Common myeloid progenitor, CD34-positive (primary cell): Measurements from ENCODE around the gene ZNF598. TPM values are rescaled to one million over a fixed set of nuclear protein-coding genes. Genes with fewer than 3 reads are reported as not detected.

Experiments used
- CTCF ChIA-PET: fragments of 350-600 bp; sonication (Branson Sonifier 250); formaldehyde crosslinking; loops from one replicate; lab custom pipeline; 2021; ENCODE audit warnings: antibody characterized with exemption; lab: Charles Lee
- POLR2A ChIA-PET: fragments of 350-600 bp; sonication (Branson Sonifier 250); formaldehyde crosslinking; loops from one replicate; lab custom pipeline; 2021; ENCODE audit warnings: antibody characterized with exemption; lab: Charles Lee
- DNase-seq, 3 donors: peaks; one replicate each; pipeline versions ENCODE4 v3.0.0 to v3.0.0-alpha.2; 2013
- H3K27ac ChIP-seq, 2 experiments: 1 replicate in 1 of 2; 2 replicates in 1 of 2; pipeline ENCODE4 v1.7.0; 2013; ENCODE audit warnings: inconsistent platforms in 2 of 2, low read length in 2 of 2, mild to moderate bottlenecking in 2 of 2, low read depth in 1 of 2, moderate library complexity in 1 of 2; ENCODE audit not compliant: severe bottlenecking in 2 of 2, insufficient read depth in 1 of 2, poor library complexity in 1 of 2
- H3K27me3 ChIP-seq, 5 experiments: replicated peaks in 2 of 5; 1 replicate in 3 of 5; 2 replicates in 2 of 5; pipeline versions ENCODE4 v1.6.1 to v1.7.0; 2013; ENCODE audit warnings: low read length in 4 of 5, mild to moderate bottlenecking in 2 of 5, moderate library complexity in 2 of 5, inconsistent platforms in 1 of 5; ENCODE audit not compliant: insufficient read depth in 5 of 5, control insufficient read depth in 4 of 5
- H3K36me3 ChIP-seq, 4 experiments: 1 replicate in 2 of 4; 2 replicates in 2 of 4; pipeline versions ENCODE4 v1.6.1 to v1.7.0; 2013; ENCODE audit warnings: low read length in 3 of 4, control low read depth in 1 of 4, mild to moderate bottlenecking in 1 of 4; ENCODE audit not compliant: control insufficient read depth in 4 of 4, insufficient read depth in 4 of 4
- H3K4me1 ChIP-seq, 4 experiments: 1 replicate in 3 of 4; 2 replicates in 1 of 4; pipeline versions ENCODE4 v1.6.1 to v1.7.1; 2013; ENCODE audit warnings: low read length in 3 of 4, mild to moderate bottlenecking in 3 of 4, control low read depth in 1 of 4, inconsistent platforms in 1 of 4, moderate library complexity in 1 of 4; ENCODE audit not compliant: control insufficient read depth in 4 of 4, insufficient read depth in 4 of 4; ENCODE audit errors: control extremely low read depth in 1 of 4
- H3K4me3 ChIP-seq, 7 experiments: 1 replicate in 4 of 7; 2 replicates in 3 of 7; pipeline versions ENCODE4 v1.5.1 to v1.7.0; 2013; ENCODE audit warnings: mild to moderate bottlenecking in 7 of 7, low read length in 6 of 7, moderate library complexity in 6 of 7, inconsistent platforms in 2 of 7, low read depth in 2 of 7, control low read depth in 1 of 7; ENCODE audit not compliant: insufficient read depth in 4 of 7, control insufficient read depth in 1 of 7; ENCODE audit errors: extremely low read depth in 1 of 7
- H3K9me3 ChIP-seq, 5 experiments: 1 replicate in 4 of 5; 2 replicates in 1 of 5; pipeline versions ENCODE4 v1.6.1 to v1.7.1; 2013; ENCODE audit warnings: low read length in 4 of 5, mild to moderate bottlenecking in 2 of 5, inconsistent platforms in 1 of 5, low read depth in 1 of 5, moderate library complexity in 1 of 5; ENCODE audit not compliant: control insufficient read depth in 4 of 5, insufficient read depth in 2 of 5; ENCODE audit errors: control extremely low read depth in 1 of 5
- WGBS: methylation state at CpG from one replicate; pipeline ENCODE4 v1.1.5; 2013; ENCODE audit not compliant: insufficient coverage; 5-methylcytosine and 5-hydroxymethylcytosine counted together
- polyA plus RNA-seq: library from polyadenylated mRNA; unstranded; fragments of 120-200 nt; gene quantifications from one replicate; pipeline ENCODE4 v1.2.1, GENCODE V29; 2013

Gene ZNF598
- polyA plus RNA-seq, result 32.9 TPM

GRCh38 chr16:2009791-2010510 lies at the start of gene ZNF598:
Gene ZNF598 (minus strand): TSS chr16:2009821.
- DNase-seq, result peak; percentile 85 to 88 (median 87)
- Histone ChIP-seq H3K27ac (peak within 1 kb of the TSS; percentile 72 to 91), H3K36me3 (peaks cover 0 to 21% (median under 1%) of the 10 kb centered on the region in 4 experiments), H3K27me3 (no peaks in the 10 kb centered on the region), H3K4me1 (peaks cover 7 to 53% (median 49%) of the 10 kb centered on the region in 4 experiments), H3K4me3 (peak within 1 kb of the TSS; percentile 47 to 91 (median 84)), H3K9me3 (no peaks in the 10 kb centered on the region)
- WGBS, result 3% methylated on average over 52 of the region's 52 CpGs
- ChIA-PET CTCF (no interaction called here), POLR2A (interaction anchor here (0.9 kb wide), 1 partner anchor 45 kb away, joined by 4 read pairs; the partner anchor contains the start of gene RPS2)

- H3K4me3 ChIP-seq, result no peak overlapping the region
- no peak overlapping the region for H3K27ac ChIP-seq
- DNase-seq, result no peak
- no peaks in the 10 kb centered on the region for H3K4me1 ChIP-seq
- H3K27me3 ChIP-seq, result no peaks in the 10 kb centered on the region
- ChIA-PET POLR2A (no interaction called here), CTCF (interaction anchor here (1.2 kb wide), 2 partner anchors 11 to 54 kb away, joined by 3 to 4 read pairs; partner anchors contain the start of genes NTHL1 and TSC2)
- 100% methylated on average over 1 of the region's 10 CpGs for WGBS
- peaks cover 15 to 66% (median 45%) of the 10 kb centered on the region in 4 experiments for H3K36me3 ChIP-seq
- no peaks in the 10 kb centered on the region for H3K9me3 ChIP-seq
Measured at GRCh38 chr16:2058872-2059271, 49.3 kb upstream of the ZNF598 start.

- Histone ChIP-seq H3K27ac (no peak overlapping the region), H3K4me3 (no peak overlapping the region), H3K4me1 (no peaks in the 10 kb centered on the region), H3K27me3 (no peaks in the 10 kb centered on the region), H3K9me3 (no peaks in the 10 kb centered on the region), H3K36me3 (peaks cover 17 to 66% (median 42%) of the 10 kb centered on the region in 4 experiments)
- ChIA-PET CTCF (interaction anchor here (1.2 kb wide), 1 partner anchor 53 kb away, joined by 4 read pairs; no protein-coding TSS in a partner anchor), POLR2A (no interaction called here)
- WGBS, result 93% methylated on average over 13 of the region's 13 CpGs
- DNase-seq, result no peak
Measured at GRCh38 chr16:2058420-2058819, 48.8 kb upstream of the ZNF598 start.

- Histone ChIP-seq H3K36me3 (peaks cover 17 to 67% (median 46%) of the 10 kb centered on the region in 4 experiments), H3K27ac (no peak overlapping the region), H3K27me3 (no peaks in the 10 kb centered on the region), H3K4me3 (no peak overlapping the region), H3K4me1 (no peaks in the 10 kb centered on the region), H3K9me3 (no peaks in the 10 kb centered on the region)
- CTCF ChIA-PET, result interaction anchor here (1.1 to 2.0 kb wide), 5 partner anchors 22 to 54 kb away, joined by 3 to 5 read pairs (median 5); no protein-coding TSS in a partner anchor
- POLR2A ChIA-PET, result interaction anchor here (0.9 to 1.5 kb wide), 2 partner anchors 10 to 181 kb away, joined by 3 to 4 read pairs; partner anchors contain the start of genes NTHL1 and TSC2
- 96% methylated on average over 7 of the region's 10 CpGs for WGBS
- no peak for DNase-seq
Measured at GRCh38 chr16:2057438-2057837, 47.8 kb upstream of the ZNF598 start.

- Histone ChIP-seq H3K4me3 (no peak overlapping the region), H3K4me1 (no peaks in the 10 kb centered on the region), H3K9me3 (no peaks in the 10 kb centered on the region), H3K27ac (no peak overlapping the region), H3K27me3 (no peaks in the 10 kb centered on the region), H3K36me3 (peaks cover 15 to 67% (median 48%) of the 10 kb centered on the region in 4 experiments)
- DNase-seq, result peak in 1 of 3 donors; percentile 14
- ChIA-PET CTCF (interaction anchor here (1.1 to 2.0 kb wide), 6 partner anchors 15 to 53 kb away, joined by 3 to 5 read pairs (median 5); no protein-coding TSS in a partner anchor), POLR2A (interaction anchor here (0.9 to 1.5 kb wide), 2 partner anchors 9 to 182 kb away, joined by 3 to 4 read pairs; partner anchors contain the start of genes NTHL1 and TSC2)
- WGBS, result 97% methylated on average over 14 of the region's 19 CpGs
Measured at GRCh38 chr16:2056681-2057407, 47.2 kb upstream of the ZNF598 start.

- H3K27me3 ChIP-seq, result no peaks in the 10 kb centered on the region
- ChIA-PET POLR2A (interaction anchor here (1.5 kb wide), 1 partner anchor 8 kb away, joined by 4 read pairs; the partner anchor contains the start of genes NTHL1 and TSC2), CTCF (interaction anchor here (1.0 to 2.0 kb wide), 10 partner anchors 11 to 52 kb away, joined by 3 to 5 read pairs (median 5); no protein-coding TSS in a partner anchor)
- peak in 2 of 3 donors; percentile 15 to 25 for DNase-seq
- no peaks in the 10 kb centered on the region for H3K9me3 ChIP-seq
- peaks cover 15 to 69% (median 50%) of the 10 kb centered on the region in 4 experiments for H3K36me3 ChIP-seq
- H3K27ac ChIP-seq, result no peak overlapping the region
- no peak overlapping the region for H3K4me3 ChIP-seq
- WGBS, result 93% methylated on average over 15 of the region's 15 CpGs
- H3K4me1 ChIP-seq, result no peaks in the 10 kb centered on the region
Measured at GRCh38 chr16:2056077-2056476, 46.5 kb upstream of the ZNF598 start.
